ENCODE data around the gene CARMIL1.

The CARMIL1 gene

GRCh38 chr6:25278914-25279747, at the start of gene CARMIL1:
Gene CARMIL1 (plus strand): TSS chr6:25279374. CDS start chr6:25279796, 422 bp downstream.
- DNase-seq = peak; percentile 88

- DNase-seq = no peak
These were observed 49.4 kb upstream of the CARMIL1 start for GRCh38 chr6:25229671-25230321.

DNA sequence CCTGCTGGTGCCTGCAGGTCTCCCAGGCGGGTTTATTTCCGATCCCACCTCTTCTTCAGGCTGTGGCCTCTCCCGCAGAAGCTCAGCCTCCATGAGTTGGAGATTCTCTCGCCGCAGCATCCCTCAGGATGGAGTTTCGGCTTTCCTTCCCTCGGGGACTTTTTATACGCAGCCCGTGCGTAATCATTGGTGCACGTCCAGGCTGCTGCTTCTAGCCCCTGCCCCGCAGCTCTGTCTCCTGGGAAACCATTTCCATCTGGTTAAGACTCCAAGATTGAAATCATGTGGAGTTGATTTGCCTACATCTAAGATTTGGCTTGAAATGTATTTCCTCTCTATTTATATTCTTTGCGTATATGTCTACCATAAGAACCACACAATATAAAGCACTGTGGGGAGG, 46.7 kb upstream of the CARMIL1 start:
- DNase-seq = peak; percentile 74

GRCh38 chr6:25233226-25233625, 45.9 kb upstream of the CARMIL1 start:
- DNase-seq = no peak

GRCh38 chr6:25237579-25237978, 41.6 kb upstream of the CARMIL1 start:
- no peak for DNase-seq

GRCh38 chr6:25239059-25239458, 40.1 kb upstream of the CARMIL1 start:
- DNase-seq = no peak

DNA sequence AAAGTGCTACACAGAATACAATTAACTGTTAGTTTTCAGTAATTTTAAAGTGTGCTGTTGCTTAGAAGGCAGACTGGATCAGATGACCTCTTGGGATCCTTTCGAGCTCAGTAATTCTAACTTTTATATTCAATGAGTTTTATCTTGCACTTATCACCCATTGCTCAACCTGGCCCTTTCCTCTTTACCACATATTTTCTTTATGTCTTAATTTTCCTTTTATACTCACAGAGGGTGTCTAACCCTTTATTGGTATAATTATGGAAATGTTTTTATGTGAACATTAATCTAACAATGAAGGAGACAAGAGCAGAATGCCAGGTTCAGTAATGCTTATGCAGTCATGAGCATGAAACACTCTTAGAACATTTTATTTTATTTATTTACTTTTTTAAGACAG, 39.7 kb upstream of the CARMIL1 start:
- DNase-seq = no peak

DNA sequence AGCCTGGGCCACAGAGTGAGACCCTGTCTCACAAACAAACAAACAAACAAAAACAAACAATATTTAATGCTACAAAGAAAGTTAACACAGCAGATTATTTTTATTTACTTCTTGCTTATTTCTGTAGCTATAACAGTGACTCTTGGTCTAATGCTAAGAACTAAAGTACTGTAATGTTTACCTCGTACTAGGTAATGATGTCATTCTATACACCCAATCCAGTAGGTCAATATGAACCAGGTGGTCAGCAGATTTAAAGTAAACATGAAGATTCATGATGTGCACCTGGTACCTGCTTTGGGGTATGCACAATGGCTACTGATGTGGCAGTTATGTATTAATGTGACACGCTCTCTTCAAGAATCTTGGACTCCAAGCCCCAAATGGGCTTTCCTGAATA, 36.6 kb upstream of the CARMIL1 start:
- DNase-seq = no peak

DNA sequence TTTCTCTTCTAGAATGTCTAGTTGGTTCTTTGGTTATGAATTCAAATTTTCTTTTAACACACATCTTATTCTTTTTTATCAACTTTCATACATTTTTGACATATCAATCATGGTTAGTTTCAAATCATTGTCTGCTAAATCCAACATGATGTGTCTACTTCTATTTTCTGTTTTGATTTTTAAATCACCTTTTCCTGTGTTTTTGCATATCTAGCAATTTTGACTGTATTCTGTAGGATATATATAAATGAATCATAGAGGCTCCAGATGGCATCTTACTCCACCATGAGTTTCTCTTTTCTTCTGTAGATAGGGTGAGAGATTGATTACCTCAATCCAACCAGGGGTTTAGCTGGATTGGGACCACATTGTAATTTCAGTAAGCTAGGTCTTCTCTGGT, 34.3 kb upstream of the CARMIL1 start:
- DNase-seq = no peak

- no peak for DNase-seq
These were observed 31.1 kb upstream of the CARMIL1 start for GRCh38 chr6:25248123-25248522.

DNA sequence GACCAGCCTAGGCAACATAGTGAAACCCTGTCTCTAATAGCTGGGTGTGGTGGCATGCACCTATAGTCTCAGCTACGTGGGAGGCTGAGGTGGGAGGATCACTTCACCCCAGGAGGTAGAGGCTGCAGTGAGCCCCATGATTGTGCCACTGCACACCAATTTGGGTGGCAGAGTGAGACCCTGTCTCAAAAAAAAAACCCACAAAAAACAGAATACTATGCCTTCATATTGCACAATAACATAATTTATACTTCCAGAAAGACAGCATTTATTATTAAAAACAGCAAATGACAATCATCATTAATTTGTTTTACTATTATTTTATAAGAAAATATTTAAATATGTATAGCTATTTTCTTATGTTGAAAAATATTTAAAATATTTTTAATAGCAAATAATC, 30.0 kb upstream of the CARMIL1 start:
- no peak for DNase-seq

DNA sequence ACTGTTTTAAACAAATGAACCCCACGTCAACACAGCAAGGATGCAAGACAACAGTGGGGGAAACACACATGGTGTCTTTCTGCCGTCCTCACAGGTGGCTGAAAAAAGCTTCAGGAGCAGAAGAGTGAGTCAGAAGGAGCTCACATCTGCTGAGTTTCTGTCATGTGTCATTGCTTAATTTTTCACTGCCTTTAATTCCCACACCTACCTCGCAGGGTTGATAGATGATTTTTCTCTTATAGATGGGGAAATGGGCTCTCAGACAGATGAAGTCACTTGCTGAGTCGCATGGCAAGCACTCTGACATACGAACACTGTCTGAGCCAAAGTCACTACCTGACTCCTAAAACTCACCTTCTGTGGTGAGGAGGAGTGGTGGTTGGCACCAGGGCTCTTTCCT, 28.3 kb upstream of the CARMIL1 start:
- no peak for DNase-seq

GRCh38 chr6:25251426-25251825, 27.7 kb upstream of the CARMIL1 start:
- DNase-seq = no peak

GRCh38 chr6:25253351-25253750, 25.8 kb upstream of the CARMIL1 start:
- DNase-seq = no peak

- no peak for DNase-seq
These were observed 24.5 kb upstream of the CARMIL1 start for GRCh38 chr6:25254671-25255070.

- DNase-seq = no peak
These were observed 21.4 kb upstream of the CARMIL1 start for GRCh38 chr6:25257686-25258348.

- no peak for DNase-seq
These were observed 19.4 kb upstream of the CARMIL1 start for GRCh38 chr6:25259756-25260155.

GRCh38 chr6:25263657-25264056, 15.5 kb upstream of the CARMIL1 start:
- no peak for DNase-seq

DNA sequence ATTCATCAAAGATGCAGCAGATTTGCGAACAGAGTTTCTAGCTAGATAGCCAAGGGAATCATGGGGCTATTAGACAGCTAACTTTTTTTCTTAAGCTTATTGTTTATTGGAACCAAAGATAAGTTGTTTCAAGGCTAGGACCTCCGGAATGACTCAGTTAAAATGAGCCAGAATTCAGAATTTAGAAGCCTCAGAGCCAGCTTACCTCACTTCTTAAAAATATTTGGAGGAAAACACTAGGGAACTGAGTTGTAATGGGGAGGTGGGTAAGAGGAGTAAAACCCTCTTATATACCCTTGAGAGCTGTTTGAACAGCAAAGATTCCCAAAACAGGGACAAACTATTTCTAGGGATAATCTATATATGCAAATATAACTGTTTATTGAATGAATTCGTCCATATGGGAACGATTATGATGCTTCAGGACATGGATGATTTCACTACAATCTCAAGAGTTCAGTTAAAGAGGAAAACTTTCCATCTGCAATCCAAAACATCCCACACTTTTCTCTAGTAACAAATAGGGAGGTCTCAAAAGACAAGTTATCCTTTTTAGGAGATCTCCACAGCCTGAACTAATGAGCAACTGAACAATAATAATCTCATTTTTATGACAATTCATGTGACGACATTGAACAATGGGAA, 12.6 kb upstream of the CARMIL1 start:
- no peak for DNase-seq

- no peak for DNase-seq
These were observed 11.5 kb upstream of the CARMIL1 start for GRCh38 chr6:25267662-25268061.

- no peak for DNase-seq
These were observed 8.6 kb upstream of the CARMIL1 start for GRCh38 chr6:25270559-25270958.

DNA sequence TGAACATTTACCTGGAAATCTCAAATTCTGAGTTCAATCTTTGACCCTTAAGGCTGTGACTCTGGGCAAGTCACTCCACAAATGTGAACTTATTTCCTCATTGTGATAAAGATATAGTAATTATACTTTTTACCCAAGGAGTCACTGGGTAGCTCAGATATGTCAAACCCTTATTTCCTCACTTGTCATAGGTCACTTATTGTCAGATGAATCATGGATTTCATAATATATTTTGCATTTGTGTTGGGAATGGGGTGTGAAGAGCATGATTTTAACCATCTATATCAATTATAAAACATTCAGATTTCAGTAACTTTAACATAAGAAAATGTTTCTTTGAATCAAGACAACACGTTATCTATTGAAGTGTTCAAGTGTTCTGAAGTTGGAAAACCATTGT, 3.7 kb upstream of the CARMIL1 start:
- DNase-seq = no peak

- DNase-seq = no peak
These were observed 1.8 kb upstream of the CARMIL1 start for GRCh38 chr6:25277386-25277785.

Data from right hindlimb (tissue), 1 donor.